HL-60 (cell line): ENCODE results near the gene MSI2.

Experiments
- DNase-seq, 2 experiments: peaks; one replicate each; pipeline ENCODE4 v3.0.0-alpha.2; 2010 to 2020; ENCODE audit warnings: low read depth in 1 of 2, low spot score in 1 of 2
- H3K27ac ChIP-seq: fragments of 250-450 bp; sonication (Bioruptor Pico); replicated peaks from 2 replicates; pipeline ENCODE4 v1.5.1; 2020; ENCODE audit warnings: mild to moderate bottlenecking, moderate library complexity
- H3K27me3 ChIP-seq: fragments of 250-450 bp; sonication (Bioruptor Pico); 2 replicates; pipeline ENCODE4 v1.5.1; 2021; ENCODE audit warnings: mild to moderate bottlenecking, moderate library complexity; ENCODE audit not compliant: insufficient read depth, poor library complexity, severe bottlenecking
- H3K4me3 ChIP-seq: replicated peaks from 2 replicates; pipeline ENCODE4 v1.5.1; 2011; ENCODE audit warnings: mild to moderate bottlenecking, control low read depth, low read length; ENCODE audit not compliant: insufficient read depth
- GABPA ChIP-seq: IDR thresholded peaks from 2 replicates; pipeline ENCODE4 v1.6.1; 2012; ENCODE audit warnings: low read depth
- POLR2AphosphoS5 ChIP-seq: IDR thresholded peaks from 2 replicates; pipeline ENCODE4 v1.6.1; 2012; ENCODE audit warnings: low read depth
- REST ChIP-seq: IDR thresholded peaks from 2 replicates; pipeline ENCODE4 v1.6.1; 2012; ENCODE audit warnings: low read depth; ENCODE audit not compliant: insufficient replicate concordance
- SPI1 ChIP-seq: IDR thresholded peaks from 2 replicates; pipeline ENCODE4 v1.6.1; 2012; ENCODE audit warnings: low read depth, mild to moderate bottlenecking, borderline replicate concordance
- TF ChIP-seq, protein P1 (sequence below): IDR thresholded peaks from one replicate; pipeline ENCODE4 v1.5.1; 2011; ENCODE audit warnings: low read length, control low read depth, inconsistent platforms; ENCODE audit not compliant: insufficient read depth

MSI2 gene

DNA sequence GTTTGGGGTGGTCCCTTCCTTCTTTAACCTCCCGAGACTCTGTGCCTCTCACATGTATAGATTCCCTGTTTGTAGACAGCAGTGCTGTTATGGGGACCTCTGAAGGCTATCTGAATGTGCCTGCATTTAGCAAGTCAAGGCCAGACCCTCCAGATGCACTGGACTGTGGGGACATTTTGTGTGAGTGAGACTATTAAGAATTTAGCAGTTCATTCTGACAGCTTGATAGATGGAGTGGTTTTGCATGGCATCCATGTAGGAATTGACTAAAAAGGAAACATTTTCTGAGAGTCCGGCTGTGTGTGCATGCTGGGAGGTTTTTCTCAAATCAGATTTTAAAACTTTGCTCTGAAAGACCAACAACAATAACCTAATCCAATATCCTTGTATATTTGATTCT is 226.3 kb downstream of the MSI2 start:
- no peak for DNase-seq
- H3K4me3 ChIP-seq = no peak overlapping the region
- H3K27ac ChIP-seq = no peak overlapping the region
- no peaks in the 10 kb centered on the region for H3K27me3 ChIP-seq
- TF ChIP-seq, protein P1, sequence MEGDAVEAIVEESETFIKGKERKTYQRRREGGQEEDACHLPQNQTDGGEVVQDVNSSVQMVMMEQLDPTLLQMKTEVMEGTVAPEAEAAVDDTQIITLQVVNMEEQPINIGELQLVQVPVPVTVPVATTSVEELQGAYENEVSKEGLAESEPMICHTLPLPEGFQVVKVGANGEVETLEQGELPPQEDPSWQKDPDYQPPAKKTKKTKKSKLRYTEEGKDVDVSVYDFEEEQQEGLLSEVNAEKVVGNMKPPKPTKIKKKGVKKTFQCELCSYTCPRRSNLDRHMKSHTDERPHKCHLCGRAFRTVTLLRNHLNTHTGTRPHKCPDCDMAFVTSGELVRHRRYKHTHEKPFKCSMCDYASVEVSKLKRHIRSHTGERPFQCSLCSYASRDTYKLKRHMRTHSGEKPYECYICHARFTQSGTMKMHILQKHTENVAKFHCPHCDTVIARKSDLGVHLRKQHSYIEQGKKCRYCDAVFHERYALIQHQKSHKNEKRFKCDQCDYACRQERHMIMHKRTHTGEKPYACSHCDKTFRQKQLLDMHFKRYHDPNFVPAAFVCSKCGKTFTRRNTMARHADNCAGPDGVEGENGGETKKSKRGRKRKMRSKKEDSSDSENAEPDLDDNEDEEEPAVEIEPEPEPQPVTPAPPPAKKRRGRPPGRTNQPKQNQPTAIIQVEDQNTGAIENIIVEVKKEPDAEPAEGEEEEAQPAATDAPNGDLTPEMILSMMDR = no peak
- no peak for TF ChIP-seq POLR2AphosphoS5

- no peak for DNase-seq
- TF ChIP-seq SPI1 (no peak), GABPA (no peak), REST (no peak), POLR2AphosphoS5 (no peak)
- TF ChIP-seq, protein P1 = no peak
- Histone ChIP-seq H3K4me3 (no peak overlapping the region), H3K27ac (no peak overlapping the region), H3K27me3 (no peaks in the 10 kb centered on the region)
Observed at GRCh38 chr17:57484081-57484666, 227.9 kb downstream of the MSI2 start.

DNA sequence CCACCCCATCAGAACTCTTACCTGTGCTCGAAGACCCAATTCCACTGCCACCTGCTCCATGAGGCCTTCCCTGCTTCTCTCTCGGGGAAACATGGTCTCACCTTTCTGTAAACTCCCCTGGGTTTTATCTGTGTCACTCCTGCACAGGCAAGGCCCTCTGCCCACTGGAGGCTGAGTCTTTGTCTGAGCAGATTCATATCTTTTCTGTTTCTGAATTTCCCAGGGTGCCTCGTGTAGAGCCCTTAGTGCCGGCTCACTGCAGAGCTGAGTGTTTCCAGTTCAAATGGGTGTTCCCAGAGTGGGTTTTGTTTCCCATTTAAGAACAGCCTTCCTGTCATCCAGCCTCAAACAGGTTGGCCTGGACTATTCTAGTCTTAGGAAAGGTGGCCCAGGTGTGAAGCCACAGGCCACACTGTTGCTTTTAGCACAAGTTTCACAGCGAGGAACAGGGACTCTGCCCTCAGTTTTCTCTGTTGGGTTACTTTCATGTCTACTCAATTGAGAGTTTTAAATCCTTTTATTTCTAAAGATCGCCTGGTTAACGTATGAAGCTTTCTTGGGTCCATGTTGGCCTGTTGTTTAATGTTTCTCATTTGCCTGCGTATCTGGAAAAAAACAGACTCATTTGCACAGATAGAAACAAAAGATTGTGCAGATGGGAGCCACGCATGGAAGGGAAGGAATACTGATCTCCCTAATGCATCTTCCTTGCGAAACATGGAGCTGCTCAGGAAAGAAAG is 228.7 kb downstream of the MSI2 start:
- Histone ChIP-seq H3K27ac (no peak overlapping the region), H3K4me3 (no peak overlapping the region), H3K27me3 (no peaks in the 10 kb centered on the region)
- DNase-seq = no peak
- TF ChIP-seq REST = no peak
- no peak for TF ChIP-seq GABPA
- no peak for TF ChIP-seq SPI1
- TF ChIP-seq, protein P1 = no peak
- no peak for TF ChIP-seq POLR2AphosphoS5

DNA sequence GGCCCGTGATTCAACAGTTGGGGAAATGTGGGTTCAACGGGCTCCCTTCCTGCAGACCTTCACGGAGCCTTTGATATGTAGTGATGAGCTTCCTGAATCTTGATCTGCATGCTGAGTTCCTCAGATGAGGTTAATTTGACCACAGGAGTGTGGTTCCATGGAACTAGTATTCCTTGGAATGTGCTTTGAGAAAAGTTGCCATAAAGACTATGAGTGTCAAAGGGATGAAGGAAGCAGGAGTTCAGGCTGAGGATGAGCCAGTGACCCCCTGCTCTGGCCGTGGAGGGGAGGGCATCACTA is 229.2 kb downstream of the MSI2 start:
- no peak overlapping the region for H3K27ac ChIP-seq
- DNase-seq = no peak
- no peak overlapping the region for H3K4me3 ChIP-seq
- no peaks in the 10 kb centered on the region for H3K27me3 ChIP-seq
- no peak for TF ChIP-seq GABPA
- TF ChIP-seq, protein P1 = no peak
